Fibroblast of lung (primary cell): ENCODE data around the gene HDLBP. TPM values are rescaled to one million over a fixed set of nuclear protein-coding genes. Genes with fewer than 3 reads are reported as not detected.

ENCODE experiments used
- DNase-seq, 2 donors: peaks; one replicate each; pipeline versions ENCODE4 v3.0.0 to v3.0.0-alpha.2; 2010; ENCODE audit warnings: low read depth in 2 of 2
- H2AFZ ChIP-seq: 2 replicates; pipeline ENCODE4 v1.5.1; 2012; ENCODE audit warnings: low read length, control low read depth, inconsistent platforms
- H3K27ac ChIP-seq: 2 replicates; pipeline ENCODE4 v1.5.1; 2011; ENCODE audit warnings: low read length, control low read depth; ENCODE audit not compliant: insufficient read depth
- H3K27me3 ChIP-seq: 2 replicates; pipeline ENCODE4 v1.5.1; 2011; ENCODE audit warnings: mild to moderate bottlenecking, low read length; ENCODE audit not compliant: control insufficient read depth, insufficient read depth
- H3K36me3 ChIP-seq: 2 replicates; pipeline ENCODE4 v1.5.1; 2011; ENCODE audit warnings: low read length; ENCODE audit not compliant: control insufficient read depth, insufficient read depth
- H3K4me1 ChIP-seq: 2 replicates; pipeline ENCODE4 v1.5.1; 2011; ENCODE audit warnings: low read length; ENCODE audit not compliant: control insufficient read depth, insufficient read depth; ENCODE audit errors: extremely low read depth
- H3K4me2 ChIP-seq: 2 replicates; pipeline ENCODE4 v1.5.1; 2011; ENCODE audit warnings: low read length, control low read depth; ENCODE audit not compliant: insufficient read depth; ENCODE audit errors: extremely low read depth
- H3K4me3 ChIP-seq, 4 experiments: fragments of 200-600 bp in 1 of 4; sonication (generic) in 1 of 4; replicated peaks in 1 of 4; 2 replicates each; pipeline ENCODE4 v1.5.1; 2011 to 2016; ENCODE audit warnings: low read length in 4 of 4, low read depth in 3 of 4, mild to moderate bottlenecking in 3 of 4, control low read depth in 2 of 4, inconsistent platforms in 1 of 4, mixed read lengths in 1 of 4; ENCODE audit not compliant: insufficient read depth in 1 of 4; ENCODE audit errors: control extremely low read depth in 1 of 4
- H3K79me2 ChIP-seq: 2 replicates; pipeline ENCODE4 v1.5.1; 2012; ENCODE audit warnings: mild to moderate bottlenecking, low read length, inconsistent platforms; ENCODE audit not compliant: control insufficient read depth, insufficient read depth
- H3K9ac ChIP-seq: 2 replicates; pipeline ENCODE4 v1.5.1; 2011; ENCODE audit warnings: mild to moderate bottlenecking, low read length, control low read depth; ENCODE audit not compliant: insufficient read depth
- H3K9me3 ChIP-seq: 2 replicates; pipeline ENCODE4 v1.5.1; 2012; ENCODE audit warnings: low read depth, low read length; ENCODE audit not compliant: control insufficient read depth, insufficient read depth
- H4K20me1 ChIP-seq: 2 replicates; pipeline ENCODE4 v1.5.1; 2011; ENCODE audit warnings: low read length; ENCODE audit not compliant: control insufficient read depth, insufficient read depth; ENCODE audit errors: extremely low read depth
- EZH2 ChIP-seq: IDR thresholded peaks from 2 replicates; pipeline ENCODE4 v1.5.1; 2012; ENCODE audit warnings: low read length, control low read depth, mild to moderate bottlenecking; ENCODE audit errors: missing control alignments
- polyA plus RNA-seq, 2 donors: library from polyadenylated mRNA; depleted of rRNA in 1 of 2; stranded (reverse) in 1 of 2; unstranded in 1 of 2; fragments of >200 nt; gene quantifications; 2 replicates each; pipeline ENCODE4 v1.2.1, GENCODE V29; 2011 to 2012; ENCODE audit warnings: missing spikeins in 1 of 2
- total RNA-seq: library from RNA; depleted of rRNA; stranded (reverse); fragments of >200 nt; gene quantifications from 2 replicates; pipeline ENCODE4 v1.2.1, GENCODE V29; 2014
- TF ChIP-seq, protein P1 (sequence below), 2 donors: IDR thresholded peaks in 1 of 2; conservative IDR thresholded peaks in 1 of 2; 1 replicate in 1 of 2; 2 replicates in 1 of 2; pipeline ENCODE4 v1.5.1; 2011 to 2012; ENCODE audit warnings: low read length in 2 of 2, control low read depth in 1 of 2, inconsistent platforms in 1 of 2, low read depth in 1 of 2, mild to moderate bottlenecking in 1 of 2

Gene HDLBP
- total and polyA plus RNA-seq, 2 donors (not counting 1 experiment from before 2014, with no cell fraction given), result 626 to 1,354 TPM

DNA sequence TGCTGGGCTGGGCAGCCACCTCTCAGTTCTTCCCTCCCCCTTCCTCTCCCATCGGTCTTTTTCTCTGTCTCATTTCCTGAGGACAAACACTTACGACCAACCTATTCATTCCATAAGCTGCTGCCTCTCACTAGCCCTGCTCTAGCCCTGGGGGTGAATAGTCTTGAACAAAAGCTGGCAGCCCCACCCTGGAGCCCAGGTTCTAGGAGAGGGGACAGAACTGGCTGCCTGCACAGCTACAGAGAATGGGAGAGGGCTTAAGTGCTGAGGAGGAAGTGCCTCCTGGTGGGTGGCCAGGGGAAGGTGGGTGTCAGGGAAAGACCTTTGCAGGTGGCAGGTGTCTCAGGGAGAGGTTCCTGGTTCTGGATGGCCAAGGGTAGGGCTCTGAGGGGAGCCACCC lies 104.2 kb downstream of the HDLBP start:
- no peaks in the 10 kb centered on the region for H3K4me1 ChIP-seq
- no peak overlapping the region for H3K4me2 ChIP-seq
- H3K9me3 ChIP-seq, result no peaks in the 10 kb centered on the region
- no peak for TF ChIP-seq EZH2
- TF ChIP-seq, protein P1, sequence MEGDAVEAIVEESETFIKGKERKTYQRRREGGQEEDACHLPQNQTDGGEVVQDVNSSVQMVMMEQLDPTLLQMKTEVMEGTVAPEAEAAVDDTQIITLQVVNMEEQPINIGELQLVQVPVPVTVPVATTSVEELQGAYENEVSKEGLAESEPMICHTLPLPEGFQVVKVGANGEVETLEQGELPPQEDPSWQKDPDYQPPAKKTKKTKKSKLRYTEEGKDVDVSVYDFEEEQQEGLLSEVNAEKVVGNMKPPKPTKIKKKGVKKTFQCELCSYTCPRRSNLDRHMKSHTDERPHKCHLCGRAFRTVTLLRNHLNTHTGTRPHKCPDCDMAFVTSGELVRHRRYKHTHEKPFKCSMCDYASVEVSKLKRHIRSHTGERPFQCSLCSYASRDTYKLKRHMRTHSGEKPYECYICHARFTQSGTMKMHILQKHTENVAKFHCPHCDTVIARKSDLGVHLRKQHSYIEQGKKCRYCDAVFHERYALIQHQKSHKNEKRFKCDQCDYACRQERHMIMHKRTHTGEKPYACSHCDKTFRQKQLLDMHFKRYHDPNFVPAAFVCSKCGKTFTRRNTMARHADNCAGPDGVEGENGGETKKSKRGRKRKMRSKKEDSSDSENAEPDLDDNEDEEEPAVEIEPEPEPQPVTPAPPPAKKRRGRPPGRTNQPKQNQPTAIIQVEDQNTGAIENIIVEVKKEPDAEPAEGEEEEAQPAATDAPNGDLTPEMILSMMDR (conservative IDR thresholded peaks at IDR 0.05 in 1 of 2, IDR thresholded peaks at IDR 0.05 in 1 of 2; ENCODE audit: low read depth in 1 of 2, low read length in 2 of 2), result no peak
- DNase-seq, result no peak
- no peak overlapping the region for H3K4me3 ChIP-seq
- no peak overlapping the region for H3K9ac ChIP-seq
- no peaks in the 10 kb centered on the region for H3K79me2 ChIP-seq
- no peak overlapping the region for H2AFZ ChIP-seq
- no peaks in the 10 kb centered on the region for H3K36me3 ChIP-seq
- no peaks in the 10 kb centered on the region for H4K20me1 ChIP-seq
- H3K27ac ChIP-seq, result no peak overlapping the region
- peaks cover 13% of the 10 kb centered on the region for H3K27me3 ChIP-seq

DNA sequence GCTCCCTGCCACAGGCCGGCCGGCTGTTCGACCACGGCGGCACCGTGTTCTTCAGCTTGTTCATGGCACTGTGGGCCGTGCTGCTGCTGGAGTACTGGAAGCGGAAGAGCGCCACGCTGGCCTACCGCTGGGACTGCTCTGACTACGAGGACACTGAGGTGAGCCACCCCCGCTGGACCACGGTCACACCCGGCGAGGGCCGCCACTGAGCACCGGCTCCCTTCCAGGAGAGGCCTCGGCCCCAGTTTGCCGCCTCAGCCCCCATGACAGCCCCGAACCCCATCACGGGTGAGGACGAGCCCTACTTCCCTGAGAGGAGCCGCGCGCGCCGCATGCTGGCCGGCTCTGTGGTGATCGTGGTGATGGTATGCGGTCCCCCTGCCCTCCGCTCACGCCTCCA lies 106.2 kb downstream of the HDLBP start:
- DNase-seq, result no peak
- Histone ChIP-seq H3K4me1 (no peaks in the 10 kb centered on the region), H3K9me3 (no peaks in the 10 kb centered on the region), H3K27ac (no peak overlapping the region), H4K20me1 (no peaks in the 10 kb centered on the region), H3K27me3 (peaks cover 10% of the 10 kb centered on the region), H3K9ac (no peak overlapping the region), H2AFZ (no peak overlapping the region), H3K4me2 (no peak overlapping the region), H3K36me3 (no peaks in the 10 kb centered on the region), H3K79me2 (no peaks in the 10 kb centered on the region), H3K4me3 (no peak overlapping the region)
- TF ChIP-seq EZH2, result no peak
- TF ChIP-seq, protein P1 (conservative IDR thresholded peaks at IDR 0.05 in 1 of 2, IDR thresholded peaks at IDR 0.05 in 1 of 2; ENCODE audit: low read depth in 1 of 2, low read length in 2 of 2), result no peak

DNA sequence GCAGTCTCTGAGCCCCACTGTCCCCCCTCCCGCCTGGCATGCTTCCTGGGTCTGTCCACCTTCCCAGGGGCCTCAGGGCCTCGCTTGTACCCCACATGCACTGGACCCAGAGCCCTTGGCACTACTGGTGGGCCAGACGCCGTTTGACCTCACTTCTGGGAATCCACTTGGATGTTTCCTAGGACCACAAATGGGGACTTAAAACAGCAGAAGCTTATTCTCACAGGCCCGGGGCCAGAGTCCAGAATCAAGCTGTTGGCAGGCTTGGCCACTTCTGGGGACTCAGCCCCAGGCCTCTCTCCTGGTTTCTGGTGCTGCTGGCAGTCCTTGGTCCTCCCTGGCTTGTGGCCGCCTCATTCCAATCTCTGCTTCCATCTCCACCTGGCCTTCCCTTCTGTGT lies 107.4 kb downstream of the HDLBP start:
- no peaks in the 10 kb centered on the region for H3K4me1 ChIP-seq
- H2AFZ ChIP-seq, result no peak overlapping the region
- no peak overlapping the region for H3K9ac ChIP-seq
- no peaks in the 10 kb centered on the region for H4K20me1 ChIP-seq
- H3K9me3 ChIP-seq, result no peaks in the 10 kb centered on the region
- no peak overlapping the region for H3K4me3 ChIP-seq
- TF ChIP-seq EZH2, result no peak
- TF ChIP-seq, protein P1 (conservative IDR thresholded peaks at IDR 0.05 in 1 of 2, IDR thresholded peaks at IDR 0.05 in 1 of 2; ENCODE audit: low read depth in 1 of 2, low read length in 2 of 2), result no peak
- H3K36me3 ChIP-seq, result no peaks in the 10 kb centered on the region
- H3K4me2 ChIP-seq, result no peak overlapping the region
- no peaks in the 10 kb centered on the region for H3K79me2 ChIP-seq
- DNase-seq, result no peak
- no peak overlapping the region for H3K27ac ChIP-seq
- H3K27me3 ChIP-seq, result peaks cover 8% of the 10 kb centered on the region
